ENCODE data around the gene DRD4. TPM values are rescaled to one million over a fixed set of nuclear protein-coding genes. Genes with fewer than 3 reads are reported as not detected.

DRD4 gene
- total and polyA plus RNA-seq, 9 of the 15 experiments (the other 6 are each of a cell fraction or from before 2014, with no cell fraction given): 0.04 to 0.95 (median 0.21) TPM; not detected in 5

GRCh38 chr11:607020-607780, 29.9 kb upstream of the DRD4 start:
- no peaks in the 10 kb centered on the region for H3K9me1 ChIP-seq (ENCODE audit: control insufficient read depth, insufficient read depth, low read length)
- CTCF ChIA-PET (ENCODE audit: low intra/inter-chr PET ratio): no interaction called here

More at GRCh38 chr11:607020-607780, 29.9 kb upstream of the DRD4 start:
- no peak for DNase-seq (ENCODE audit: extremely low read depth in 1 of 4, low spot score in 3 of 4)
- intact Hi-C loops (cut with micrococcal nuclease) (no loop called here), in situ Hi-C loops (cut with MboI) (no loop called here)
- Histone ChIP-seq H3K9me3 (replicated peaks; ENCODE audit: control insufficient read depth, insufficient read depth, low read depth, low read length) (no peaks in the 10 kb centered on the region), H3K36me3 (ENCODE audit: control insufficient read depth, insufficient read depth, low read length) (peaks cover 98% of the 10 kb centered on the region), H3K4me1 (replicated peaks in 1 of 2; ENCODE audit: control insufficient read depth in 2 of 2, insufficient read depth in 2 of 2, low read length in 2 of 2) (peaks cover 0 to 34% of the 10 kb centered on the region in 2 experiments; a peak in 1 of 5 replicates), H3K4me3 (no peak overlapping the region), H3K9ac (ENCODE audit: insufficient read depth in 1 of 2, low read depth in 2 of 2, low read length in 2 of 2) (no peak overlapping the region; a peak in 1 of 4 replicates), H3K27me3 (ENCODE audit: control insufficient read depth in 2 of 2, insufficient read depth in 2 of 2, low read length in 2 of 2) (no peaks in the 10 kb centered on the region), H2AFZ (ENCODE audit: low read depth, low read length) (no peak overlapping the region), H3K4me2 (ENCODE audit: insufficient read depth, low read length) (no peak overlapping the region), H4K20me1 (replicated peaks; ENCODE audit: control insufficient read depth, insufficient read depth, low read length) (peaks cover 6% of the 10 kb centered on the region; the same call in 1 of the 2 replicates), H3K27ac (ENCODE audit: extremely low read depth, low read depth, low read length) (no peak overlapping the region), H3K79me2 (ENCODE audit: control insufficient read depth, insufficient read depth, low read length) (no peaks in the 10 kb centered on the region)
- BruUV-seq (replicated peaks): no TSS peak
- no peak for FAIRE-seq
- TF ChIP-seq, protein P1, sequence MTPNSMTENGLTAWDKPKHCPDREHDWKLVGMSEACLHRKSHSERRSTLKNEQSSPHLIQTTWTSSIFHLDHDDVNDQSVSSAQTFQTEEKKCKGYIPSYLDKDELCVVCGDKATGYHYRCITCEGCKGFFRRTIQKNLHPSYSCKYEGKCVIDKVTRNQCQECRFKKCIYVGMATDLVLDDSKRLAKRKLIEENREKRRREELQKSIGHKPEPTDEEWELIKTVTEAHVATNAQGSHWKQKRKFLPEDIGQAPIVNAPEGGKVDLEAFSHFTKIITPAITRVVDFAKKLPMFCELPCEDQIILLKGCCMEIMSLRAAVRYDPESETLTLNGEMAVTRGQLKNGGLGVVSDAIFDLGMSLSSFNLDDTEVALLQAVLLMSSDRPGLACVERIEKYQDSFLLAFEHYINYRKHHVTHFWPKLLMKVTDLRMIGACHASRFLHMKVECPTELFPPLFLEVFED (CRISPR knock-in tag; conservative IDR thresholded peaks at IDR 0.05): no peak
- peak; percentile 30 for TF ChIP-seq POLR2G (IDR thresholded peaks at IDR 0.05; ENCODE audit: low read depth, low read length)
- POLR2A ChIA-PET: interaction anchor here (0.6 to 0.7 kb wide), 3 partner anchors 24 to 1227 kb away, joined by 3 read pairs; no protein-coding TSS in a partner anchor
- no peak for ATAC-seq
- WGBS (ENCODE audit: insufficient coverage, low coverage, missing lambda C conversion rate): 97% methylated on average over 31 of the region's 35 CpGs
